ENCODE data around the gene C16orf46. TPM values are rescaled to one million over a fixed set of nuclear protein-coding genes. Genes with fewer than 3 reads are reported as not detected.
"Not testable (repeated sequence)": the region's sequence is repeated elsewhere in the genome, so short reads cannot be mapped to it uniquely, and the experiment has no call there.

Gene C16orf46
- total RNA-seq, 2 donors from 2014 or later = 0.40 TPM; not detected in 1

GRCh38 chr16:81112453-81112852 lies 35.4 kb upstream of the C16orf46 start:
- DNase-seq = no peak
- H3K4me1 ChIP-seq = no peaks in the 10 kb centered on the region
- H3K9ac ChIP-seq (ENCODE audit: low read depth in 2 of 2, low read length in 2 of 2) = no peak overlapping the region
- TF ChIP-seq CTCF (IDR thresholded peaks at IDR 0.05) = no peak
- no peak overlapping the region for H3K27ac ChIP-seq
- H3K4me3 ChIP-seq = no peak overlapping the region
- H3K27me3 ChIP-seq = no peaks in the 10 kb centered on the region
- intact Hi-C loops (cut with DNase I) = no loop called here
- no peaks in the 10 kb centered on the region for H3K36me3 ChIP-seq
- no peaks in the 10 kb centered on the region for H3K9me3 ChIP-seq

GRCh38 chr16:81109274-81109673 lies 32.2 kb upstream of the C16orf46 start:
- H3K4me1 ChIP-seq; DNase-seq; H3K36me3 ChIP-seq; H3K27ac ChIP-seq; intact Hi-C loops (cut with DNase I); H3K27me3 ChIP-seq; H3K9me3 ChIP-seq; H3K4me3 ChIP-seq; H3K9ac ChIP-seq (ENCODE audit: low read depth in 2 of 2, low read length in 2 of 2): not testable (repeated sequence)

- H3K4me3 ChIP-seq = no peak overlapping the region
- no peaks in the 10 kb centered on the region for H3K4me1 ChIP-seq
- no peaks in the 10 kb centered on the region for H3K27me3 ChIP-seq
- intact Hi-C loops (cut with DNase I) = no loop called here
- H3K9me3 ChIP-seq = no peaks in the 10 kb centered on the region
- no peak overlapping the region for H3K9ac ChIP-seq (ENCODE audit: low read depth in 2 of 2, low read length in 2 of 2)
- TF ChIP-seq CTCF (IDR thresholded peaks at IDR 0.05) = no peak
- no peaks in the 10 kb centered on the region for H3K36me3 ChIP-seq
- no peak overlapping the region for H3K27ac ChIP-seq
- no peak for DNase-seq
Measured at GRCh38 chr16:81107511-81107910, 30.5 kb upstream of the C16orf46 start.

- TF ChIP-seq CTCF (IDR thresholded peaks at IDR 0.05) = no peak
- no peak for DNase-seq
- no peak overlapping the region for H3K4me3 ChIP-seq
- H3K9ac ChIP-seq (ENCODE audit: low read depth in 2 of 2, low read length in 2 of 2) = no peak overlapping the region
- H3K36me3 ChIP-seq = no peaks in the 10 kb centered on the region
- H3K9me3 ChIP-seq = no peaks in the 10 kb centered on the region
- no peaks in the 10 kb centered on the region for H3K27me3 ChIP-seq
- intact Hi-C loops (cut with DNase I) = no loop called here
- H3K4me1 ChIP-seq = no peaks in the 10 kb centered on the region
- H3K27ac ChIP-seq = no peak overlapping the region
Measured at GRCh38 chr16:81106826-81107503, 29.9 kb upstream of the C16orf46 start.

GRCh38 chr16:81105946-81106345 lies 28.9 kb upstream of the C16orf46 start:
- DNase-seq = no peak
- H3K4me1 ChIP-seq = no peaks in the 10 kb centered on the region
- H3K27me3 ChIP-seq = no peaks in the 10 kb centered on the region
- no peaks in the 10 kb centered on the region for H3K36me3 ChIP-seq
- H3K27ac ChIP-seq = no peak overlapping the region
- H3K4me3 ChIP-seq = no peak overlapping the region
- intact Hi-C loops (cut with DNase I) = no loop called here
- no peak for TF ChIP-seq CTCF (IDR thresholded peaks at IDR 0.05)
- no peak overlapping the region for H3K9ac ChIP-seq (ENCODE audit: low read depth in 2 of 2, low read length in 2 of 2)
- no peaks in the 10 kb centered on the region for H3K9me3 ChIP-seq

GRCh38 chr16:81101702-81102101 lies 24.7 kb upstream of the C16orf46 start:
- TF ChIP-seq CTCF (IDR thresholded peaks at IDR 0.05) = no peak
- intact Hi-C loops (cut with DNase I) = no loop called here

More at GRCh38 chr16:81101702-81102101, 24.7 kb upstream of the C16orf46 start:
- Histone ChIP-seq H3K9ac (ENCODE audit: low read depth in 2 of 2, low read length in 2 of 2) (no peak overlapping the region), H3K9me3 (no peaks in the 10 kb centered on the region), H3K4me1 (no peaks in the 10 kb centered on the region), H3K27me3 (no peaks in the 10 kb centered on the region), H3K36me3 (no peaks in the 10 kb centered on the region), H3K4me3 (no peak overlapping the region), H3K27ac (no peak overlapping the region)
- no peak for DNase-seq

Data from colonic mucosa (tissue), 4 donors.